KMS-11 (cell line): ENCODE results near the gene DUSP1.

Source experiments
- H2AFZ ChIP-seq: fragments of 200-600 bp; sonication (generic); 2 replicates; pipeline ENCODE4 v1.6.1; 2016; ENCODE audit warnings: antibody characterized with exemption, mixed run types, low read depth
- H3K27ac ChIP-seq: fragments of 200-600 bp; sonication (generic); 2 replicates; pipeline ENCODE4 v1.6.1; 2016; ENCODE audit warnings: mild to moderate bottlenecking, mixed run types
- H3K27me3 ChIP-seq: fragments of 200-600 bp; sonication (generic); 2 replicates; pipeline ENCODE4 v1.6.1; 2017; ENCODE audit warnings: mild to moderate bottlenecking, low read depth, mixed run types, moderate library complexity; ENCODE audit not compliant: insufficient read depth
- H3K36me3 ChIP-seq: fragments of 200-600 bp; sonication (generic); 2 replicates; pipeline ENCODE4 v1.6.1; 2017; ENCODE audit warnings: mild to moderate bottlenecking, mixed run types; ENCODE audit not compliant: insufficient read depth
- H3K4me1 ChIP-seq: fragments of 200-600 bp; sonication (generic); 2 replicates; pipeline ENCODE4 v1.6.1; 2016; ENCODE audit warnings: mild to moderate bottlenecking, low read depth, mixed run types; ENCODE audit not compliant: poor library complexity, severe bottlenecking
- H3K4me2 ChIP-seq: fragments of 200-600 bp; sonication (generic); 2 replicates; pipeline ENCODE4 v1.7.0; 2016; ENCODE audit warnings: mild to moderate bottlenecking, mixed run types
- H3K4me3 ChIP-seq: fragments of 200-600 bp; sonication (generic); IDR thresholded peaks from 2 replicates; pipeline ENCODE4 v1.6.1; 2017; ENCODE audit warnings: low read depth, low read length, mixed read lengths; ENCODE audit not compliant: insufficient read depth
- H3K79me2 ChIP-seq: fragments of 200-600 bp; sonication (generic); 2 replicates; pipeline ENCODE4 v1.6.1; 2016; ENCODE audit warnings: low read depth, mixed run types; ENCODE audit not compliant: insufficient read depth
- H3K9ac ChIP-seq: fragments of 200-600 bp; sonication (generic); 2 replicates; pipeline ENCODE4 v1.6.1; 2016; ENCODE audit warnings: mild to moderate bottlenecking, mixed run types
- H4K20me1 ChIP-seq: fragments of 200-600 bp; sonication (generic); 2 replicates; pipeline ENCODE4 v1.6.1; 2016; ENCODE audit warnings: mild to moderate bottlenecking, mixed run types; ENCODE audit not compliant: insufficient read depth
- CTCF ChIP-seq: fragments of 200-600 bp; sonication (generic); conservative IDR thresholded peaks from 2 replicates; pipeline ENCODE4 v1.6.1; 2017; ENCODE audit warnings: low read depth, mild to moderate bottlenecking, antibody characterized with exemption, low read length, moderate library complexity, mixed read lengths

Gene DUSP1

GRCh38 chr5:172743112-172743959 is 27.7 kb downstream of the DUSP1 start:
- Histone ChIP-seq H3K27ac (no peak overlapping the region), H3K4me1 (no peaks in the 10 kb centered on the region), H3K36me3 (no peaks in the 10 kb centered on the region), H2AFZ (no peak overlapping the region), H3K4me3 (no peak overlapping the region), H3K79me2 (no peaks in the 10 kb centered on the region), H3K27me3 (no peaks in the 10 kb centered on the region), H4K20me1 (no peaks in the 10 kb centered on the region), H3K9ac (no peak overlapping the region), H3K4me2 (no peak overlapping the region)
- TF ChIP-seq CTCF, result no peak

- Histone ChIP-seq H3K4me1 (no peaks in the 10 kb centered on the region), H3K27me3 (no peaks in the 10 kb centered on the region), H3K4me2 (no peak overlapping the region), H3K9ac (no peak overlapping the region), H2AFZ (no peak overlapping the region), H3K79me2 (no peaks in the 10 kb centered on the region), H4K20me1 (no peaks in the 10 kb centered on the region), H3K4me3 (no peak overlapping the region), H3K27ac (no peak overlapping the region), H3K36me3 (no peaks in the 10 kb centered on the region)
- TF ChIP-seq CTCF, result no peak
Observed at GRCh38 chr5:172741206-172741582, 29.8 kb downstream of the DUSP1 start.

- no peak overlapping the region for H2AFZ ChIP-seq
- no peaks in the 10 kb centered on the region for H3K79me2 ChIP-seq
- TF ChIP-seq CTCF, result no peak
- H3K4me1 ChIP-seq, result no peaks in the 10 kb centered on the region
- H3K27ac ChIP-seq, result no peak overlapping the region
- no peak overlapping the region for H3K4me3 ChIP-seq
- H3K4me2 ChIP-seq, result no peak overlapping the region
- no peaks in the 10 kb centered on the region for H3K27me3 ChIP-seq
- H3K36me3 ChIP-seq, result no peaks in the 10 kb centered on the region
- no peaks in the 10 kb centered on the region for H4K20me1 ChIP-seq
- H3K9ac ChIP-seq, result no peak overlapping the region
Observed at GRCh38 chr5:172740428-172741205, 30.4 kb downstream of the DUSP1 start.

- no peaks in the 10 kb centered on the region for H4K20me1 ChIP-seq
- H3K27me3 ChIP-seq, result no peaks in the 10 kb centered on the region
- H3K27ac ChIP-seq, result no peak overlapping the region
- no peak overlapping the region for H3K9ac ChIP-seq
- H2AFZ ChIP-seq, result no peak overlapping the region
- no peaks in the 10 kb centered on the region for H3K79me2 ChIP-seq
- no peak for TF ChIP-seq CTCF
- no peaks in the 10 kb centered on the region for H3K4me1 ChIP-seq
- no peak overlapping the region for H3K4me3 ChIP-seq
- no peaks in the 10 kb centered on the region for H3K36me3 ChIP-seq
- no peak overlapping the region for H3K4me2 ChIP-seq
Observed at GRCh38 chr5:172739375-172739774, 31.6 kb downstream of the DUSP1 start.
